Measurements from ENCODE around the gene RASGEF1C. TPM values are rescaled to one million over a fixed set of nuclear protein-coding genes. Genes with fewer than 3 reads are reported as not detected.

The RASGEF1C gene
- total RNA-seq, 1 donor from 2014 or later, result 0.26 TPM

DNA sequence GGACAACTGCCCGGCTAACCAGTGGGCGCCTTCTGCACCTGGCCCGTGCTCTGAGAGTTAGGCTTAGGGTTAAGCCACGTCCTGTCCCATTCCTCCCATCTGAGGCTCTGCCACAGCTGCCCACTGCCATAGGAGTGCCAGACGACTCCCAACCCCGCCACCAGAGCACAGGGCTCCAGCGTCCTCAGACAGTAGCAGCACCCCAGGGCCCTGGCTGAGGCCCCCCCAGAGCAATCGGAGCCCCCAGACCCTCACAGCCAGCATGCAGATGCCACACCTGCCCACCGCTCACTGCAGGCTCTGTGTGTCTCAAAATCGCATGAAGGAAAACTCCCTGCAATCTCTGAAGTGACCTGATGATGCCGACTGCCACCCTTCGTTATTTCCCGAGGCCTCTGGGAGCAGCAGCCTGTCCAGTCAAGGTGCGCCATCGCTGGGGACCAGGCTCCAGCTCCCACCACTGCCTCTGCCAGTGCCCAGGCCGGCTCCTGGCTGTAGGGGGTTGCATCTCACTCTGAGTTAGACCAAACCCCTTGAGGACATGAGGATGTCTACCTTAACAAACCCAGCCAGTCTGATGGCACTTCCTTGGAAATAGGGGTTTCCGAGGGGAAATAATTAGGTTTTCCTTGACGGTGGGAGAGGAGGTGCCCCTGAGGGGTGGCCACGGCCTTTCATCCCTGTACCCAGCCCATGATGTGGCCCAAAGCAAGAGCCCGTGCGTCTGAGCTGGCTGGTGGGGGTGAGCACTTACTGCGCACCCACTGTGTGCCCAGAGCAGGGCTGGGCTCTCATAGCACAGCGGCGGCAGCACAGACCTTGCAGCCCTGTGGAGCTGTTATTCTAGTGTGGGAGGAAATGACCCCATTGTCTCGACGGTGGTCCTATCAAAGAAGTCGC is 79.5 kb downstream of the RASGEF1C start:
- Histone ChIP-seq H4K20me1 (ENCODE audit: low read depth) (no peaks in the 10 kb centered on the region), H3K9me3 (ENCODE audit: low read depth) (no peaks in the 10 kb centered on the region), H2AFZ (replicated peaks) (no peak overlapping the region), H3K4me2 (no peak overlapping the region), H3K4me1 (no peaks in the 10 kb centered on the region), H3K27me3 (peaks cover 8% of the 10 kb centered on the region), H3K9ac (no peak overlapping the region), H3K27ac (no peak overlapping the region), H3F3A (ENCODE audit: low read depth) (peaks cover 6% of the 10 kb centered on the region), H3K4me3 (no peak overlapping the region), H3K79me2 (ENCODE audit: low read depth) (no peaks in the 10 kb centered on the region), H3K36me3 (no peaks in the 10 kb centered on the region)
- TF ChIP-seq, protein P1, sequence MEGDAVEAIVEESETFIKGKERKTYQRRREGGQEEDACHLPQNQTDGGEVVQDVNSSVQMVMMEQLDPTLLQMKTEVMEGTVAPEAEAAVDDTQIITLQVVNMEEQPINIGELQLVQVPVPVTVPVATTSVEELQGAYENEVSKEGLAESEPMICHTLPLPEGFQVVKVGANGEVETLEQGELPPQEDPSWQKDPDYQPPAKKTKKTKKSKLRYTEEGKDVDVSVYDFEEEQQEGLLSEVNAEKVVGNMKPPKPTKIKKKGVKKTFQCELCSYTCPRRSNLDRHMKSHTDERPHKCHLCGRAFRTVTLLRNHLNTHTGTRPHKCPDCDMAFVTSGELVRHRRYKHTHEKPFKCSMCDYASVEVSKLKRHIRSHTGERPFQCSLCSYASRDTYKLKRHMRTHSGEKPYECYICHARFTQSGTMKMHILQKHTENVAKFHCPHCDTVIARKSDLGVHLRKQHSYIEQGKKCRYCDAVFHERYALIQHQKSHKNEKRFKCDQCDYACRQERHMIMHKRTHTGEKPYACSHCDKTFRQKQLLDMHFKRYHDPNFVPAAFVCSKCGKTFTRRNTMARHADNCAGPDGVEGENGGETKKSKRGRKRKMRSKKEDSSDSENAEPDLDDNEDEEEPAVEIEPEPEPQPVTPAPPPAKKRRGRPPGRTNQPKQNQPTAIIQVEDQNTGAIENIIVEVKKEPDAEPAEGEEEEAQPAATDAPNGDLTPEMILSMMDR (IDR thresholded peaks at IDR 0.05), result no peak
- TF ChIP-seq EZH2phosphoT487 (IDR thresholded peaks at IDR 0.05), result no peak
- no peak for TF ChIP-seq EZH2 (IDR thresholded peaks at IDR 0.05)
- Mint-ChIP-seq H3K27ac (peak overlapping the region; percentile 63), H3K9me3 (no peaks in the 10 kb centered on the region), H3K4me1 (peaks cover 15% of the 10 kb centered on the region), H3K4me3 (no peak overlapping the region), H3K27me3 (ENCODE audit: insufficient read depth, low read depth) (peaks cover 13% of the 10 kb centered on the region), H3K36me3 (no peaks in the 10 kb centered on the region)
- no peak for DNase-seq (ENCODE audit: low spot score)

DNA sequence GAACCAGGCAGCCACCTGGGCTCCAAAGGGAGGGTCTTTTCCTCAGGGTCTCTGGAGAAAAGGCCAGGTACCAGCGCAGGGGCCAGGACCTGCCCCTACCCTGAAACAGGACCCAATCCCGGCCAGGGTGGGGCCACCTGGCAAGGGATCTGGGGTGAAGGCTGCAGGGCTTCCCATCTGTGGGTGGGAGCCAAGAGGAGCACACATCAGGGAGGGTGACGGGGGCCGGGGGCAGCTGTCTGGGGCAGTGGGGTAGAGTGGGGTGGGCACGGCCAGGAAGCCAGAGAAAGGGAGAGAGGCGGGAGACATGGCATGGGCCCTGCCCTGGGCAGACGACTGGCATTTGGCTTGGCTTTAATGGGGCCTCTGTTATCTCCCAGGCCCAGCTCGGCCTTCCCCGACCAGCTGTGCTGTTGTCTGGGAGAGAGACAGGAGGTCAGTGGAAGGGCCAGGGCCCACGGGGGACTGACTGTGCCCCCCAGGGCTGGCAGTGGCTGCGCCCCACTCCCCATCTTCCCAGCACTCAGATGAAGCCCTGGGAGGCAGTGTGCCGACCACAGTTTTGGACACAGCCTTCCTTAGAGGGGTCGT is 80.2 kb downstream of the RASGEF1C start:
- H3K36me3 ChIP-seq, result no peaks in the 10 kb centered on the region
- no peak for DNase-seq (ENCODE audit: low spot score)
- Mint-ChIP-seq H3K36me3 (no peaks in the 10 kb centered on the region), H3K9me3 (no peaks in the 10 kb centered on the region), H3K4me1 (peaks cover 15% of the 10 kb centered on the region), H3K4me3 (no peak overlapping the region), H3K27me3 (ENCODE audit: insufficient read depth, low read depth) (peaks cover 13% of the 10 kb centered on the region), H3K27ac (no peak overlapping the region)
- peaks cover 6% of the 10 kb centered on the region for H3F3A ChIP-seq (ENCODE audit: low read depth)
- H3K27me3 ChIP-seq, result peaks cover 8% of the 10 kb centered on the region
- H3K4me2 ChIP-seq, result no peak overlapping the region
- H3K79me2 ChIP-seq (ENCODE audit: low read depth), result no peaks in the 10 kb centered on the region
- no peaks in the 10 kb centered on the region for H4K20me1 ChIP-seq (ENCODE audit: low read depth)
- no peak overlapping the region for H3K27ac ChIP-seq
- H3K4me3 ChIP-seq, result no peak overlapping the region
- H3K4me1 ChIP-seq, result no peaks in the 10 kb centered on the region
- H3K9me3 ChIP-seq (ENCODE audit: low read depth), result no peaks in the 10 kb centered on the region
- TF ChIP-seq, protein P1 (IDR thresholded peaks at IDR 0.05), result no peak
- TF ChIP-seq EZH2 (IDR thresholded peaks at IDR 0.05), result no peak
- TF ChIP-seq EZH2phosphoT487 (IDR thresholded peaks at IDR 0.05), result no peak
- no peak overlapping the region for H3K9ac ChIP-seq
- no peak overlapping the region for H2AFZ ChIP-seq (replicated peaks)

DNA sequence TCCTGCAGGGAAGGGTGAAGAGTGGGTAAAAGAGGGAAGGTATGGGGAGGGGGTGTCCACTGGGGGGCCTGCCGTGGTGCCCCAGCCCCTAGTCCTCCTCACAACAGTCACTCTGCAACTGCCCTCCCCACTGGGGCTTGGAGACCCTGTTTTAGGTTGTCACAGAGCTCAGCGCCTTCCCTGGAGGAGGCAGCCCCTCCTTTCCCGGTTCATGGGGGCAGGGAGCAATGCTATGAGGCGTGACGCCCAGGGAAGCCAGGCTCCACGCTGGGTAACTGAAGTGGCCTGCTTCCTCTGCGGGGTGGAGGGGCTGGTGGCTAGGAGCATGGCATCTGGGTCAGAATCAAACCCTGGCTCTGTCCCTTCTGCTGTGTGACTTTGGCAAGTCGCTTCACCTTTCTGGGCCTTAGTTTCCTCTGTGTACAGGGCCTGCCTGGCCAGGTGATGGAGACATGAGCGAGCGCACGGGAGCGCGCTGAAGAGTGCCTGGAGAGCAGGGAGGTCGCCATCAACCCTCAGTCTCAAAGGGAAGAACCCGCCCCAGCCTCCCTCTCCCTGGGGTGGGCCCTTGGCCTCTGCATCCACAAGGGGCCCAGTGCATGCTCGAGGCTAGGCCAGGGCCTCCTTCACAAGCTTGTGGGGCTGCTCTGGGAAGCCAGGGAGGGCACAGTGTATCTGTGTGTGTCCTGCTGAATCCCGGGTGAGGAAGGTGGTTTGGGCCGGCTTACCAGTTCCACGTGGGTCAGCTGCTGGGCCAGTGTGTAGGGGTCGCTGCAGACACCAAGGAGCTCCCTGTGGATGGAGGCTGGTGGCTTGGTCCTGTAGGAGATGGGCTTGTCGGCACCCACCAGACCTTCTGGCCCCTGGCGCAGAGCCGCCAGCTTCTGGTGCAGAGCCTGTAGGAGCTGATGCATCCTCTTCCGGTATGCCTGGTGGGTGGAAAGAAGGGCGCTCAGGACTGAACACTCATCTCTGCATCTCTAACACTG is 81.0 kb downstream of the RASGEF1C start:
- Mint-ChIP-seq H3K27me3 (ENCODE audit: insufficient read depth, low read depth) (peaks cover 13% of the 10 kb centered on the region), H3K4me3 (no peak overlapping the region), H3K9me3 (no peaks in the 10 kb centered on the region), H3K36me3 (no peaks in the 10 kb centered on the region), H3K4me1 (peaks cover 15% of the 10 kb centered on the region), H3K27ac (no peak overlapping the region)
- Histone ChIP-seq H3K4me1 (no peaks in the 10 kb centered on the region), H3K27me3 (peaks cover 8% of the 10 kb centered on the region), H3K4me2 (no peak overlapping the region), H3K27ac (no peak overlapping the region), H3K9ac (no peak overlapping the region), H3K9me3 (ENCODE audit: low read depth) (no peaks in the 10 kb centered on the region), H4K20me1 (ENCODE audit: low read depth) (no peaks in the 10 kb centered on the region), H3K36me3 (no peaks in the 10 kb centered on the region), H3F3A (ENCODE audit: low read depth) (peaks cover 6% of the 10 kb centered on the region), H3K79me2 (ENCODE audit: low read depth) (no peaks in the 10 kb centered on the region), H2AFZ (replicated peaks) (peak overlapping the region; percentile 68), H3K4me3 (no peak overlapping the region)
- DNase-seq (ENCODE audit: low spot score), result no peak
- TF ChIP-seq EZH2 (IDR thresholded peaks at IDR 0.05) (no peak), EZH2phosphoT487 (IDR thresholded peaks at IDR 0.05) (no peak)
- TF ChIP-seq, protein P1 (IDR thresholded peaks at IDR 0.05), result no peak
